Thymus (tissue), 11 donors: ENCODE data around the gene UST. TPM values are rescaled to one million over a fixed set of nuclear protein-coding genes. Genes with fewer than 3 reads are reported as not detected.

Experiments used
- DNase-seq, 9 donors: peaks; one replicate each; pipeline ENCODE4 v3.0.0-alpha.2; 2013; ENCODE audit warnings: low spot score in 9 of 9, low read depth in 6 of 9, missing footprints in 1 of 9
- H3K27ac ChIP-seq, 2 donors: one replicate each; pipeline ENCODE4 v1.5.1; 2013; ENCODE audit warnings: control low read depth in 1 of 2, low read depth in 1 of 2, low read length in 1 of 2, mild to moderate bottlenecking in 1 of 2, moderate library complexity in 1 of 2
- H3K27me3 ChIP-seq, 2 donors: one replicate each; pipeline ENCODE4 v1.5.1; 2013; ENCODE audit warnings: low read length in 1 of 2; ENCODE audit not compliant: control insufficient read depth in 2 of 2, insufficient read depth in 1 of 2
- H3K36me3 ChIP-seq, 2 donors: one replicate each; pipeline ENCODE4 v1.5.1; 2013; ENCODE audit warnings: low read length in 1 of 2, mild to moderate bottlenecking in 1 of 2, moderate library complexity in 1 of 2; ENCODE audit not compliant: control insufficient read depth in 2 of 2, insufficient read depth in 2 of 2
- H3K4me1 ChIP-seq, 2 donors: one replicate each; pipeline ENCODE4 v1.5.1; 2013; ENCODE audit warnings: low read length in 2 of 2; ENCODE audit not compliant: control insufficient read depth in 2 of 2, insufficient read depth in 2 of 2
- H3K4me3 ChIP-seq, 2 donors: one replicate each; pipeline ENCODE4 v1.5.1; 2013; ENCODE audit warnings: low read length in 2 of 2, control low read depth in 1 of 2, mild to moderate bottlenecking in 1 of 2
- H3K9me3 ChIP-seq, 2 donors: one replicate each; pipeline ENCODE4 v1.5.1; 2013; ENCODE audit warnings: low read length in 1 of 2, mild to moderate bottlenecking in 1 of 2; ENCODE audit not compliant: control insufficient read depth in 2 of 2, insufficient read depth in 1 of 2
- WGBS: extraction: QIAGEN DNeasy Blood & Tissue Kit; methylation state at CpG from one replicate; pipeline ENCODE4 v1.1.7; 2013; 5-methylcytosine and 5-hydroxymethylcytosine counted together
- polyA plus RNA-seq: library from polyadenylated mRNA; stranded (reverse); fragments of 200-250 nt; gene quantifications from one replicate; pipeline ENCODE4 v1.2.3, GENCODE V29; 2013
- total RNA-seq: library from RNA; stranded (reverse); fragments of 120-200 nt; gene quantifications from one replicate; pipeline ENCODE4 v1.2.4, GENCODE V29; 2013
- donor health status: healthy.

UST gene
- total and polyA plus RNA-seq, 2 donors, result 6.3 to 8.0 TPM

DNA sequence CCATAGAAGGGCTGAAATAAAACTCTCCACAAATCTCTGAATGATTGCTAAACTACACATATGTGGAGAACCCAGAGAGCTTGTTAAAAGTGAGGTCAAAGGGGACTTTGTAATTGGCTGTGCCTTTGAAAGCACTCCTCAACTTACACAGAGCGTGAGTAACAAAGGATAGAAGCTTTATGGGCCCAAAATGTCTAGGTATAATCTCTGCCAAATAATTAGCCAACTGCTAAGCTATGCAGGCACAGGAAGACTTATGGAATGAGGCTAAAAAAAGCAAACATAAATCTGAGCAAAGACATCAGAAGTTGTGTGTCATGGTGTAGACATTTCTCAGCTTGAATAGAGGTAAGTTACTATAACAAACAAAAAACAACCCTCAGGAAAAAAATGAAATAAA, 23.3 kb upstream of the UST start:
- Histone ChIP-seq H3K27me3 (no peaks in the 10 kb centered on the region), H3K36me3 (no peaks in the 10 kb centered on the region), H3K27ac (no peak overlapping the region), H3K4me3 (no peak overlapping the region), H3K9me3 (no peaks in the 10 kb centered on the region), H3K4me1 (no peaks in the 10 kb centered on the region)
- no peak for DNase-seq
- 53% methylated on average over 1 of the region's 1 CpG for WGBS

DNA sequence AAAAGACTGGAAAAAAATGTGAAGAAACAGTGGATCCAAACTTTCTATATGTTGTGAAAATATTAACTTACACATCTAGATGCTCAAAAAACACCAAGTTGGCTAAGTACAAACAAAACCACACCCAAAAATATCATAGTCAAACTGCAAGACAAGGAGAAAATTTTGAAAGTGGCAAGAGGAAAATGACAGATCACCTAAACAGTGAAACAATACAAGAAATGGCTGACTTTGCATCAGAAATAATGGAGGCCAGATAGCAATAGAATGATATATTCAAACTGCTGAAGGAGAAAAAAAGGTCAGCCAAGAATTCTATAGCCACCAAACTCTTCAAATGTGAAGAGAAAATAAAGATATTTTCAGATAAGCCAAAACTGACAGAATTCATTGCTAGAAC, 22.4 kb upstream of the UST start:
- H3K27me3 ChIP-seq, result no peaks in the 10 kb centered on the region
- no peaks in the 10 kb centered on the region for H3K4me1 ChIP-seq
- no peak overlapping the region for H3K4me3 ChIP-seq
- H3K9me3 ChIP-seq, result no peaks in the 10 kb centered on the region
- no peaks in the 10 kb centered on the region for H3K36me3 ChIP-seq
- no peak for DNase-seq
- H3K27ac ChIP-seq, result no peak overlapping the region

DNA sequence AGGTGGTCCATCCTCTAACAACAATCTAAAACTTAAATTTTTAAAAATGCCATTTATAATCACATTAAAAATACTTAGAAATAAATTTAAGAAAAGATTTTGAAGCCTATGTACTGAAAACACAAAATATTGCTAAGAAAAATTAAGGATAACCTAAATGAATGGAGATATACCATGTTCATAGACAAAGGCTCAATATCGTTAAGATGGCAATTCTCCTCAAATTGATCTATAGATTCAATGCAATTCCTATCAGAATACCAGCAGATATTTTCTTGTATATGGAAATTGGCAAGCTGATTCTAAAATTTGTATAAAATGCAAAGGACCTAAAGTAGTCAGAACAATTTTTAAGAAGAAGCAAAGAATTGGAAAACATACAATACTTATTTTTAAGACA, 19.7 kb upstream of the UST start:
- H3K4me1 ChIP-seq, result no peaks in the 10 kb centered on the region
- no peaks in the 10 kb centered on the region for H3K9me3 ChIP-seq
- H3K27ac ChIP-seq, result no peak overlapping the region
- H3K36me3 ChIP-seq, result no peaks in the 10 kb centered on the region
- DNase-seq, result no peak
- no peak overlapping the region for H3K4me3 ChIP-seq
- WGBS, result 96% methylated on average over 1 of the region's 1 CpG
- H3K27me3 ChIP-seq, result no peaks in the 10 kb centered on the region

DNA sequence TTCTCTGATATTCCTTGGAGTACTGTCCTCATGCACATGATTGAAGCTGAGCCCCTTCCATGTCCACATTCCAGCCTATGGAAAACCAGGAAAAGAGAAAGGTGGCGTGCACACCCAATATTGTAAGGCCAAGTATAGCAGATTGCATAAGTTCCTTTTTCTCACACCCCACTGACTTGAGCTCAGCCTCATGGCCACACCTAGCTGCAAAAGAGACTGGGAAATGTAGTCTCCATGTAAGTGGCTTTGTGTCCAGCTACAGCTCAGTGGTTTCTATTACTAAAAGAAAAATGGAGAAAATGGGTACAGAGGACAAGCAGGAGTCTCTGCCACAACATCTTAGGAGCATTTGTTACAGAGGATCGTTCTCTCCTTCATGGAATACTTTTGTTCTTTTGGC, 10.8 kb upstream of the UST start:
- 97% methylated on average over 2 of the region's 2 CpGs for WGBS
- Histone ChIP-seq H3K4me1 (no peaks in the 10 kb centered on the region), H3K9me3 (no peaks in the 10 kb centered on the region), H3K27ac (no peak overlapping the region), H3K36me3 (no peaks in the 10 kb centered on the region), H3K27me3 (no peaks in the 10 kb centered on the region), H3K4me3 (no peak overlapping the region)
- DNase-seq, result no peak

DNA sequence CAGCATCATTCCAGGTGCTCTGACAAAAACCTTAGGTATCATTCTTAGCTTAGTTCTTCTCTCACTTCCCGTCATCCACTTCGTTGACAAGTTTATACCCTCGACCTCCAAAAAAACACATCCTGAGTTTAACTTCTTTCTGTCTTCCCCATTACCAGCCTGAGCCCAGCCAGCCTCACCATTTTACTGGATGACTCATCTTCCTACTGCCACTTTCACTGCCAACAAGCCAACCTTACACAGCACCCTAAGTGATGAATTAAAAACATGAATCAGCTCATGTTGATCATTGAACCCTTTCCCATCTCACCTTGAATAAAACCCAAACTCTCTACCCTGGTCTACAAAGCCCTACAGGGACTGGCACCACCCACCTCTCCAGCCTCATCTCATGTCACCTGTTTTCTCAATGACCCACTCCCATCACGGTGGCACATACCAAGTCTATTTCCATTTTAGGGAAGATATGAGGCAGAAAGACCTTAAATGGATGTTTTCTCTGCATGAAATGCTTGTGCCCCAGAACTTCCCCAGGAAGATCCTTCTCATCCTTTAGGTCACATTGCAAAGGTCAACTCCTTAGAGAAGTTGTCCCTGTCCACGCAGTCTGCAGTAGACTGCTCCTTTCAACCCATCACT, 9.9 kb upstream of the UST start:
- Histone ChIP-seq H3K36me3 (no peaks in the 10 kb centered on the region), H3K4me3 (no peak overlapping the region)
- 96% methylated on average over 5 of the region's 5 CpGs for WGBS

DNA sequence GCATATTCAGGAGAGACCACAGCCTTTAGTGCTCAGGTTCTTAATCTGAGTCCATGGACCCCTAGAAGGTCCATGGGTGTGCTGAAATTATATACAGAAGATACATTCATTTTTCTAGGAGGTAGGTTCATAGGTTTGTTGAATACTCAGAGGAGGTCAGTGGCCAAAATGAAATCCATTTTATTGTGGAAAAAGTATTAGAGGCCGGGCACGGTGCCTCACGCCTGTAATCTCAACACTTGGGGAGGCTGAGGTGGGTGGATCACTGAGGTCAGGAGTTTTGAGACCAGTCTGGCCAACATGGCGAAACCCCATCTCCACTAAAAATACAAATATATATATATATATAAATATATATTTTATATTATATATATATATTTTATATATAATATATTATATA, 9.0 kb upstream of the UST start:
- DNase-seq, result no peak
- Histone ChIP-seq H3K27ac (no peak overlapping the region), H3K27me3 (no peaks in the 10 kb centered on the region), H3K36me3 (no peaks in the 10 kb centered on the region), H3K4me1 (no peaks in the 10 kb centered on the region), H3K4me3 (no peak overlapping the region), H3K9me3 (no peaks in the 10 kb centered on the region)
- WGBS, result 98% methylated on average over 4 of the region's 4 CpGs

More for the DNA sequence above, 9.9 kb upstream of the UST start:
- DNase-seq, result no peak
- Histone ChIP-seq H3K4me1 (no peaks in the 10 kb centered on the region), H3K27ac (no peak overlapping the region), H3K9me3 (no peaks in the 10 kb centered on the region), H3K27me3 (no peaks in the 10 kb centered on the region)

DNA sequence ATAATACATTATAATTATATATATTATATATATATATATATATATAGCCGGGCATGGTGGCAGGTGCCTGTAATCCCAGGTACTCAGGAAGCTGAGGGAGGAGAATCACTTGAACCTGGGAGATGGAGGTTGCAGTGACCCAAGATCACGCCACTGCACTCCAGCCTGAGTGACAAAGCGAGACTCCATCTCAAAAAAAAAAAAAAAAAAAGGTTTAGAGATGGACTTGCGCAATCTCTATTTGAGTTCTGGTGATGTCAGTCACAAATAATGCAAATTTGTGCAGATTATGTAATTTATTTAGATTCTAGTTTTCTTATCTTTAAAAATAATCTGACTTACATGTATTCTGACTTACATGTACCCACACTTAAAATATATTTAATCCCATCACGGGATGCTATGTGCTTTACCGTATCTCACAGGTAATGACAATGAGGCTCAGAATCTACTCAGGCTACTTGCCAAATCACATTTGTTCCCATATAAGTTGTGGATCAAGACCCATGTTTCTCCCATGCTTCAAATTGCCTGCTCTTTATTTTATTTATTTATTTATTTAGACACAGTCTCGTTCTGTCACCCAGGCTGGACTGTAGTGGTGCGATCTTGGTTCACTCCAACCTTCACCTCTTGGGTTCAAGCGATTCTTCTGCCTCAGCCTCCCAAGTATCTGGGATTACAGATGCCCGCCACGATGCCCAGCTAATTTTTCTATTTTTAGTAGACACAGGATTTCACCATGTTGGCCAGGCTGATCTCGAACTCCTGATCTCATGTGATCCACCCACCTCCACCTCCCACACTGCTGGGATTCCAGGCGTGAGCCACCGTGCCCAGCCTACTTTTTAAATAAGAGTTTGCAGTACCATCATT, 7.6 kb upstream of the UST start:
- no peaks in the 10 kb centered on the region for H3K4me1 ChIP-seq
- WGBS, result 98% methylated on average over 14 of the region's 14 CpGs
- no peak overlapping the region for H3K4me3 ChIP-seq
- H3K36me3 ChIP-seq, result no peaks in the 10 kb centered on the region
- DNase-seq, result no peak
- H3K9me3 ChIP-seq, result no peaks in the 10 kb centered on the region
- H3K27ac ChIP-seq, result no peak overlapping the region
- H3K27me3 ChIP-seq, result no peaks in the 10 kb centered on the region

DNA sequence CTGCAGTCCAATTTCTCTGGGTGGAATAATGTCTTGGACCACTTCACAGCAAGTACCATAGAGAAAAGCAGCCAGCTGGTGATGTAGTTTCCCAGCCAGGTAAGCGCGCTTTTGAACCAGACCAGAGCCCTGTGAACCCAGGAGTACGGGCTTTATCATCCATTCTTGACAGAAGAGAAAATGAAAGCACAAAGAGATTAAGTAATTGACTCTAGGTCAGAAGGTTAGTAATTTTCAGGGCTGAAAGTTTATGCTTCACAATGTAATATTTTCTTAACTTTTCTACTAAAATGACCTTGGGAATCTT, 7.1 kb upstream of the UST start:
- no peaks in the 10 kb centered on the region for H3K36me3 ChIP-seq
- no peak overlapping the region for H3K27ac ChIP-seq
- no peaks in the 10 kb centered on the region for H3K4me1 ChIP-seq
- H3K27me3 ChIP-seq, result peaks cover 0 to 1% of the 10 kb centered on the region in 2 donors
- no peak for DNase-seq
- no peak overlapping the region for H3K4me3 ChIP-seq
- no peaks in the 10 kb centered on the region for H3K9me3 ChIP-seq
- WGBS, result 91% methylated on average over 3 of the region's 3 CpGs

DNA sequence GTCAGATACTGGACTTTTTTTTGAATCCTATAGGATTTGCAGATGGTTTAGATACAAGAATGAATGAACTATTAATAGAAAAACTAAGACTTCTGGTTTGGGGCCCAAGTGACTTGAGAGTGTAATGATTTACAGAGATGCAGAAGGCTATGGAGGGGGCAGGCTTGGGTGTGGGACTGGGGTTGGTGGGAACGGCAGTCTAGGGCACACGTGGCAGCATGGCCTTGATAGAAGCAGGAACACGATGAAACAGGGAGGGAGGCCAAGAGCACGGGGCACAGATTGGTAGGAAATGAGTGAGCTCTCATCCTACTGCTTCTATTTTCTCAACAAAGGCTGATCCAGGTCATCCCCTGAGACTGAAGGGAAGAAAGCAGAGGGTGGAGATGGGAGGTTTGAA, 3.4 kb upstream of the UST start:
- H3K9me3 ChIP-seq, result no peaks in the 10 kb centered on the region
- H3K27me3 ChIP-seq, result peaks cover 0 to 27% of the 10 kb centered on the region in 2 donors
- H3K4me3 ChIP-seq, result no peak overlapping the region
- no peaks in the 10 kb centered on the region for H3K36me3 ChIP-seq
- 96% methylated on average over 4 of the region's 4 CpGs for WGBS
- no peak overlapping the region for H3K27ac ChIP-seq
- peaks cover 10 to 15% of the 10 kb centered on the region in 2 donors for H3K4me1 ChIP-seq
- no peak for DNase-seq
